RWPE2 (cell line): ENCODE results near the gene SMC6.

ENCODE experiments used
- ATAC-seq: fragments of 200-7000 bp; cut with Tn5 transposase; 3 replicates; pipeline ENCODE4 v1.9.1; 2021; ENCODE audit warnings: low read depth
- DNase-seq: peaks from one replicate; pipeline ENCODE4 v3.0.0-alpha.2; 2020; ENCODE audit warnings: low spot score
- H3K27ac ChIP-seq: fragments of 450-650 bp; 2 replicates; pipeline ENCODE4 v1.5.1; 2017; ENCODE audit warnings: mild to moderate bottlenecking; ENCODE audit not compliant: poor library complexity, severe bottlenecking
- H3K27me3 ChIP-seq: fragments of 250-450 bp; sonication (Bioruptor Pico); 2 replicates; pipeline ENCODE4 v1.5.1; 2021; ENCODE audit warnings: mild to moderate bottlenecking, moderate library complexity; ENCODE audit not compliant: insufficient read depth, poor library complexity, severe bottlenecking
- H3K36me3 ChIP-seq: fragments of 250-450 bp; sonication (Bioruptor Pico); 2 replicates; pipeline ENCODE4 v1.5.1; 2020; ENCODE audit warnings: low read depth, mild to moderate bottlenecking, moderate library complexity
- H3K4me1 ChIP-seq: fragments of 250-450 bp; sonication (Bioruptor Pico); 2 replicates; pipeline ENCODE4 v1.5.1; 2021; ENCODE audit warnings: mild to moderate bottlenecking, moderate library complexity; ENCODE audit not compliant: insufficient read depth, poor library complexity, severe bottlenecking
- H3K4me3 ChIP-seq: fragments of 250-450 bp; sonication (Bioruptor Pico); 2 replicates; pipeline ENCODE4 v1.5.1; 2021; ENCODE audit warnings: mild to moderate bottlenecking, moderate library complexity; ENCODE audit not compliant: severe bottlenecking
- H3K9me3 ChIP-seq: fragments of 250-450 bp; sonication (Bioruptor Pico); 2 replicates; pipeline ENCODE4 v1.5.1; 2021; ENCODE audit warnings: mild to moderate bottlenecking, moderate library complexity; ENCODE audit not compliant: severe bottlenecking
- CTCF ChIP-seq: fragments of 450-650 bp; IDR thresholded peaks from one replicate; pipeline ENCODE4 v1.5.1; 2017; ENCODE audit warnings: mild to moderate bottlenecking, moderate library complexity; ENCODE audit not compliant: poor library complexity, severe bottlenecking

SMC6 gene

GRCh38 chr2:17788773-17789172, 35.2 kb upstream of the SMC6 start:
- H3K36me3 ChIP-seq, result no peaks in the 10 kb centered on the region
- no peak overlapping the region for H3K4me3 ChIP-seq
- H3K9me3 ChIP-seq, result no peaks in the 10 kb centered on the region
- H3K27me3 ChIP-seq, result no peaks in the 10 kb centered on the region
- ATAC-seq, result no peak
- no peaks in the 10 kb centered on the region for H3K4me1 ChIP-seq
- H3K27ac ChIP-seq, result no peak overlapping the region
- DNase-seq, result no peak
- TF ChIP-seq CTCF, result no peak

GRCh38 chr2:17786727-17787126, 33.1 kb upstream of the SMC6 start:
- H3K9me3 ChIP-seq, result no peaks in the 10 kb centered on the region
- no peak for ATAC-seq
- H3K36me3 ChIP-seq, result peaks cover 8% of the 10 kb centered on the region
- no peak overlapping the region for H3K27ac ChIP-seq
- H3K4me1 ChIP-seq, result no peaks in the 10 kb centered on the region
- no peak for DNase-seq
- no peak overlapping the region for H3K4me3 ChIP-seq
- no peak for TF ChIP-seq CTCF
- no peaks in the 10 kb centered on the region for H3K27me3 ChIP-seq

- H3K4me3 ChIP-seq, result no peak overlapping the region
- DNase-seq (no peak), ATAC-seq (no peak)
- peaks cover 55% of the 10 kb centered on the region for H3K36me3 ChIP-seq
- H3K27me3 ChIP-seq, result no peaks in the 10 kb centered on the region
- H3K4me1 ChIP-seq, result no peaks in the 10 kb centered on the region
- no peaks in the 10 kb centered on the region for H3K9me3 ChIP-seq
- H3K27ac ChIP-seq, result no peak overlapping the region
- TF ChIP-seq CTCF, result no peak
Measured at GRCh38 chr2:17781482-17781881, 27.9 kb upstream of the SMC6 start.

GRCh38 chr2:17780546-17780945, 26.9 kb upstream of the SMC6 start:
- Histone ChIP-seq H3K27me3 (no peaks in the 10 kb centered on the region), H3K27ac (no peak overlapping the region), H3K9me3 (no peaks in the 10 kb centered on the region), H3K4me3 (no peak overlapping the region), H3K4me1 (no peaks in the 10 kb centered on the region), H3K36me3 (peaks cover 61% of the 10 kb centered on the region)
- DNase-seq, result no peak
- no peak for TF ChIP-seq CTCF
- ATAC-seq, result no peak

GRCh38 chr2:17772532-17772931, 18.9 kb upstream of the SMC6 start:
- Histone ChIP-seq H3K4me3 (no peak overlapping the region), H3K9me3 (no peaks in the 10 kb centered on the region), H3K4me1 (no peaks in the 10 kb centered on the region), H3K27me3 (no peaks in the 10 kb centered on the region), H3K36me3 (peaks cover 93% of the 10 kb centered on the region), H3K27ac (no peak overlapping the region)
- DNase-seq, result no peak
- no peak for TF ChIP-seq CTCF
- ATAC-seq, result no peak
